Fibroblast of upper back skin (primary cell): ENCODE measurements around the gene HMX1.

ENCODE experiments used
- DNase-seq: peaks from one replicate; pipeline ENCODE4 v3.0.0-alpha.2; 2013

HMX1 gene

GRCh38 chr4:8817096-8817812 is 54.4 kb downstream of the HMX1 start:
- no peak for DNase-seq
